CD4-positive, alpha-beta T cell (primary cell): ENCODE data around the gene SAFB2. TPM values are rescaled to one million over a fixed set of nuclear protein-coding genes. Genes with fewer than 3 reads are reported as not detected.
A peak's percentile ranks its signal among the peaks of the same experiment; 100 is the strongest.

Experiments used
- ATAC-seq: fragments of 200-7000 bp; cut with Tn5 transposase; one replicate; pipeline ENCODE4 v1.10.0; 2022; ENCODE audit warnings: mild to moderate bottlenecking; ENCODE audit not compliant: poor library complexity
- CTCF ChIA-PET: fragments of 350-600 bp; sonication (Branson Sonifier 250); formaldehyde crosslinking; loops from one replicate; lab custom pipeline; 2021; ENCODE audit warnings: antibody characterized with exemption, inconsistent platforms; lab: Charles Lee
- POLR2A ChIA-PET: fragments of 350-600 bp; sonication (Branson Sonifier 250); formaldehyde crosslinking; loops from one replicate; lab custom pipeline; 2021; ENCODE audit warnings: antibody characterized with exemption, inconsistent platforms; lab: Charles Lee
- DNase-seq, 14 experiments: peaks; one replicate each; pipeline ENCODE4 v3.0.0-alpha.2; 2013 to 2020; ENCODE audit warnings: mixed read lengths in 2 of 14
- H3K27ac ChIP-seq, 2 donors: one replicate each; pipeline versions ENCODE4 v1.5.1 to v1.7.0; 2013; ENCODE audit warnings: low read length in 2 of 2, low read depth in 1 of 2, mild to moderate bottlenecking in 1 of 2
- H3K27me3 ChIP-seq, 2 experiments: 1 replicate in 1 of 2; 2 replicates in 1 of 2; pipeline versions ENCODE4 v1.6.1 to v1.7.0; 2013; ENCODE audit warnings: low read length in 2 of 2, control low read depth in 1 of 2, mild to moderate bottlenecking in 1 of 2, moderate library complexity in 1 of 2; ENCODE audit not compliant: insufficient read depth in 2 of 2, control insufficient read depth in 1 of 2
- H3K36me3 ChIP-seq: one replicate; pipeline ENCODE4 v1.6.1; 2013; ENCODE audit warnings: low read length, control low read depth; ENCODE audit not compliant: insufficient read depth
- H3K4me1 ChIP-seq: one replicate; pipeline ENCODE4 v1.6.1; 2013; ENCODE audit warnings: low read length, control low read depth; ENCODE audit not compliant: insufficient read depth
- H3K4me3 ChIP-seq: one replicate; pipeline ENCODE4 v1.5.1; 2013; ENCODE audit warnings: mild to moderate bottlenecking, low read length, moderate library complexity
- H3K9me3 ChIP-seq, 2 experiments: 1 replicate in 1 of 2; 2 replicates in 1 of 2; pipeline versions ENCODE4 v1.6.1 to v1.7.0; 2013; ENCODE audit warnings: low read length in 2 of 2, mild to moderate bottlenecking in 2 of 2, control low read depth in 1 of 2, moderate library complexity in 1 of 2; ENCODE audit not compliant: control insufficient read depth in 1 of 2, insufficient read depth in 1 of 2
- H3K27ac Mint-ChIP-seq: one replicate; pipeline ENCODE4 v1.8.0; 2020; ENCODE audit warnings: mixed read lengths
- H3K27me3 Mint-ChIP-seq: one replicate; pipeline ENCODE4 v1.8.0; 2021; ENCODE audit warnings: mixed read lengths
- H3K36me3 Mint-ChIP-seq: one replicate; pipeline ENCODE4 v1.8.0; 2021; ENCODE audit warnings: low read depth, mixed read lengths
- H3K4me1 Mint-ChIP-seq: one replicate; pipeline ENCODE4 v1.8.0; 2021; ENCODE audit warnings: low read depth, mixed read lengths
- H3K4me3 Mint-ChIP-seq: one replicate; pipeline ENCODE4 v1.8.0; 2020; ENCODE audit warnings: mild to moderate bottlenecking, mixed read lengths
- H3K9me3 Mint-ChIP-seq: one replicate; pipeline ENCODE4 v1.8.0; 2020; ENCODE audit warnings: mixed read lengths
- intact Hi-C, 2 experiments: fragments of 100-400 bp; cut with DNase I in 1 of 2; cut with micrococcal nuclease in 1 of 2; formaldehyde crosslinking; loops; one replicate each; pipeline versions ENCODE4 v1.15.1 to v1.9.0; 2023 to 2025; cut with DNase I, micrococcal nuclease
- total RNA-seq, 174 experiments: library from RNA in 2 of 174; stranded (reverse) in 2 of 174; gene quantifications; one replicate each; pipeline ENCODE4 v1.2.3 and lab custom pipeline; 2021 to 2026
- TF ChIP-seq, protein P1 (sequence below): fragments of 200-600 bp; IDR thresholded peaks from one replicate; pipeline ENCODE4 v1.8.0; 2022; ENCODE audit warnings: antibody characterized with exemption, mild to moderate bottlenecking

The SAFB2 gene
- total RNA-seq, 2 experiments from 2014 or later = 238 to 246 TPM

- peaks cover 64% of the 10 kb centered on the region for H3K36me3 Mint-ChIP-seq
- no peak overlapping the region for H3K4me3 Mint-ChIP-seq
- intact Hi-C loops = no loop called here
- H3K9me3 Mint-ChIP-seq = no peaks in the 10 kb centered on the region
- no peak overlapping the region for H3K4me3 ChIP-seq
- TF ChIP-seq, protein P1, sequence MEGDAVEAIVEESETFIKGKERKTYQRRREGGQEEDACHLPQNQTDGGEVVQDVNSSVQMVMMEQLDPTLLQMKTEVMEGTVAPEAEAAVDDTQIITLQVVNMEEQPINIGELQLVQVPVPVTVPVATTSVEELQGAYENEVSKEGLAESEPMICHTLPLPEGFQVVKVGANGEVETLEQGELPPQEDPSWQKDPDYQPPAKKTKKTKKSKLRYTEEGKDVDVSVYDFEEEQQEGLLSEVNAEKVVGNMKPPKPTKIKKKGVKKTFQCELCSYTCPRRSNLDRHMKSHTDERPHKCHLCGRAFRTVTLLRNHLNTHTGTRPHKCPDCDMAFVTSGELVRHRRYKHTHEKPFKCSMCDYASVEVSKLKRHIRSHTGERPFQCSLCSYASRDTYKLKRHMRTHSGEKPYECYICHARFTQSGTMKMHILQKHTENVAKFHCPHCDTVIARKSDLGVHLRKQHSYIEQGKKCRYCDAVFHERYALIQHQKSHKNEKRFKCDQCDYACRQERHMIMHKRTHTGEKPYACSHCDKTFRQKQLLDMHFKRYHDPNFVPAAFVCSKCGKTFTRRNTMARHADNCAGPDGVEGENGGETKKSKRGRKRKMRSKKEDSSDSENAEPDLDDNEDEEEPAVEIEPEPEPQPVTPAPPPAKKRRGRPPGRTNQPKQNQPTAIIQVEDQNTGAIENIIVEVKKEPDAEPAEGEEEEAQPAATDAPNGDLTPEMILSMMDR = no peak
- ChIA-PET POLR2A (no interaction called here), CTCF (interaction anchor here (1.0 kb wide), 1 partner anchor 19 kb away, joined by 3 read pairs; no protein-coding TSS in a partner anchor)
- H3K36me3 ChIP-seq = peaks cover 70% of the 10 kb centered on the region
- DNase-seq (no peak), ATAC-seq (no peak)
- no peaks in the 10 kb centered on the region for H3K4me1 ChIP-seq
- no peaks in the 10 kb centered on the region for H3K9me3 ChIP-seq
- peak overlapping the region; percentile 58 for H3K27ac Mint-ChIP-seq
- no peaks in the 10 kb centered on the region for H3K27me3 ChIP-seq
- no peaks in the 10 kb centered on the region for H3K27me3 Mint-ChIP-seq
- H3K4me1 Mint-ChIP-seq = no peaks in the 10 kb centered on the region
- no peak overlapping the region for H3K27ac ChIP-seq
Observed at GRCh38 chr19:5667751-5668271, 45.2 kb upstream of the SAFB2 start.

GRCh38 chr19:5666921-5667610 lies 44.5 kb upstream of the SAFB2 start:
- POLR2A ChIA-PET = no interaction called here
- DNase-seq (no peak), ATAC-seq (no peak)
- peaks cover 77% of the 10 kb centered on the region for H3K36me3 ChIP-seq
- H3K27ac ChIP-seq = no peak overlapping the region
- intact Hi-C loops = no loop called here
- H3K27ac Mint-ChIP-seq = peak overlapping the region; percentile 58
- no peaks in the 10 kb centered on the region for H3K9me3 ChIP-seq
- no peak overlapping the region for H3K4me3 Mint-ChIP-seq
- H3K4me1 Mint-ChIP-seq = no peaks in the 10 kb centered on the region
- H3K36me3 Mint-ChIP-seq = peaks cover 66% of the 10 kb centered on the region
- no peaks in the 10 kb centered on the region for H3K27me3 Mint-ChIP-seq
- H3K9me3 Mint-ChIP-seq = no peaks in the 10 kb centered on the region
- TF ChIP-seq, protein P1 = no peak
- H3K4me1 ChIP-seq = no peaks in the 10 kb centered on the region
- H3K27me3 ChIP-seq = no peaks in the 10 kb centered on the region
- CTCF ChIA-PET = no interaction called here
- H3K4me3 ChIP-seq = no peak overlapping the region

- Histone ChIP-seq H3K9me3 (no peaks in the 10 kb centered on the region), H3K36me3 (peaks cover 87% of the 10 kb centered on the region), H3K4me1 (no peaks in the 10 kb centered on the region), H3K27me3 (no peaks in the 10 kb centered on the region), H3K27ac (no peak overlapping the region), H3K4me3 (no peak overlapping the region)
- Mint-ChIP-seq H3K27me3 (no peaks in the 10 kb centered on the region), H3K9me3 (no peaks in the 10 kb centered on the region), H3K27ac (no peak overlapping the region), H3K4me1 (no peaks in the 10 kb centered on the region), H3K4me3 (no peak overlapping the region), H3K36me3 (peaks cover 78% of the 10 kb centered on the region)
- ChIA-PET CTCF (no interaction called here), POLR2A (no interaction called here)
- no peak for ATAC-seq
- no peak for DNase-seq
- intact Hi-C loops = no loop called here
- TF ChIP-seq, protein P1 = no peak
Observed at GRCh38 chr19:5665781-5666513, 43.4 kb upstream of the SAFB2 start.
